HepG2 (cell line): Measurements from ENCODE around the gene FNDC8. TPM values are rescaled to one million over a fixed set of nuclear protein-coding genes. Genes with fewer than 3 reads are reported as not detected.

Experiments
- CEBPB ChIP-seq: IDR thresholded peaks from 2 replicates; pipeline ENCODE4 v1.6.1; 2011; ENCODE audit warnings: low read depth, low read length, improper control_type of control experiment, borderline replicate concordance
- EED ChIP-seq: sonication (generic); formaldehyde crosslinking; IDR thresholded peaks from 2 replicates; pipeline ENCODE4 v1.5.0; 2020; ENCODE audit warnings: mild to moderate bottlenecking, missing genetic modification reagents
- FOXO1 ChIP-seq: sonication (generic); formaldehyde crosslinking; IDR thresholded peaks from 2 replicates; pipeline ENCODE4 v1.4.0; 2020; ENCODE audit warnings: missing genetic modification reagents
- GABPA ChIP-seq, 2 experiments: IDR thresholded peaks; 2 replicates each; pipeline ENCODE4 v1.6.1; 2011 to 2016; ENCODE audit warnings: low read depth in 2 of 2, low read length in 1 of 2, missing biosample characterization in 1 of 2, missing genetic modification characterization in 1 of 2
- GABPB1 ChIP-seq: IDR thresholded peaks from 2 replicates; pipeline ENCODE4 v1.6.1; 2016; ENCODE audit warnings: mild to moderate bottlenecking, missing genetic modification reagents, moderate library complexity, missing compliant biosample characterization
- HNRNPLL ChIP-seq: fragments of 200-400 bp; formaldehyde crosslinking; IDR thresholded peaks from 2 replicates; pipeline ENCODE4 v1.6.1; 2017; ENCODE audit warnings: mild to moderate bottlenecking, low read depth, low read length; ENCODE audit not compliant: poor library complexity, severe bottlenecking
- MTA1 ChIP-seq: sonication (generic); formaldehyde crosslinking; IDR thresholded peaks from 2 replicates; pipeline ENCODE4 v1.4.0; 2020; ENCODE audit warnings: missing genetic modification reagents, mild to moderate bottlenecking, borderline replicate concordance
- SNRNP70 ChIP-seq: fragments of 200-400 bp; formaldehyde crosslinking; IDR thresholded peaks from 2 replicates; pipeline ENCODE4 v1.6.1; 2017; ENCODE audit warnings: mild to moderate bottlenecking, low read depth, low read length, moderate library complexity
- XRCC5 ChIP-seq: fragments of 200-400 bp; formaldehyde crosslinking; optimal IDR thresholded peaks from 2 replicates; pipeline ENCODE3; 2017; ENCODE audit warnings: mild to moderate bottlenecking, low read length
- ZFX ChIP-seq: sonication (generic); formaldehyde crosslinking; IDR thresholded peaks from 2 replicates; pipeline ENCODE4 v1.4.0; 2020; ENCODE audit warnings: mild to moderate bottlenecking, low read depth, missing genetic modification reagents, moderate library complexity
- ZNF24 ChIP-seq: fragments of 450-650 bp; IDR thresholded peaks from 2 replicates; pipeline ENCODE4 v1.6.1; 2017; ENCODE audit warnings: antibody characterized with exemption, mild to moderate bottlenecking
- ZSCAN31 ChIP-seq: sonication (generic); formaldehyde crosslinking; IDR thresholded peaks from 2 replicates; pipeline ENCODE4 v1.5.0; 2020; ENCODE audit warnings: low read depth, mild to moderate bottlenecking, missing genetic modification reagents
- polyA plus RNA-seq, 8 experiments: library from polyadenylated mRNA; depleted of rRNA in 3 of 8; stranded (reverse) in 7 of 8; unstranded in 1 of 8; fragments of >200 nt; fragmentation: Illumina TruSeq in 4 of 8; extraction: Trizol in 4 of 8; gene quantifications; 2 replicates each; pipeline versions ENCODE4 v1.2.1 to v1.2.3, GENCODE V29; 2011 to 2016; ENCODE audit warnings: low read depth in 4 of 8, missing spikeins in 1 of 8, mixed read lengths in 1 of 8; ENCODE audit not compliant: insufficient read depth in 1 of 8
- total RNA-seq, 5 experiments: library from RNA; depleted of rRNA; stranded (reverse); fragments of >200 nt; fragmentation: Illumina TruSeq; extraction: Trizol; gene quantifications; 2 replicates each; pipeline ENCODE4 v1.2.3, GENCODE V29; 2016; ENCODE audit warnings: low read depth in 1 of 5
- TF ChIP-seq, protein P1 (sequence below): sonication (generic); formaldehyde crosslinking; IDR thresholded peaks from 2 replicates; pipeline ENCODE4 v1.4.0; 2020; ENCODE audit warnings: mild to moderate bottlenecking, missing genetic modification reagents
- TF ChIP-seq, protein P2 (sequence below), 2 experiments: sonication (generic) in 1 of 2; formaldehyde crosslinking in 1 of 2; IDR thresholded peaks; 2 replicates each; pipeline versions ENCODE4 v1.5.1 to v1.6.1; 2011 to 2020; ENCODE audit warnings: borderline replicate concordance in 1 of 2, low read depth in 1 of 2, low read length in 1 of 2, mild to moderate bottlenecking in 1 of 2, missing genetic modification reagents in 1 of 2, moderate library complexity in 1 of 2
- TF ChIP-seq, protein P3 (sequence below): sonication (generic); formaldehyde crosslinking; IDR thresholded peaks from 2 replicates; pipeline ENCODE4 v1.9.0; 2022; ENCODE audit warnings: missing genetic modification reagents, mild to moderate bottlenecking, borderline replicate concordance
- TF ChIP-seq, protein P4 (sequence below): sonication (generic); formaldehyde crosslinking; IDR thresholded peaks from 2 replicates; pipeline ENCODE4 v1.4.0; 2020; ENCODE audit warnings: missing genetic modification reagents, mild to moderate bottlenecking, borderline replicate concordance

Gene FNDC8
- total and polyA plus RNA-seq, 2 of the 13 experiments (the other 11 are each of a cell fraction or from before 2014, with no cell fraction given): not detected

DNA sequence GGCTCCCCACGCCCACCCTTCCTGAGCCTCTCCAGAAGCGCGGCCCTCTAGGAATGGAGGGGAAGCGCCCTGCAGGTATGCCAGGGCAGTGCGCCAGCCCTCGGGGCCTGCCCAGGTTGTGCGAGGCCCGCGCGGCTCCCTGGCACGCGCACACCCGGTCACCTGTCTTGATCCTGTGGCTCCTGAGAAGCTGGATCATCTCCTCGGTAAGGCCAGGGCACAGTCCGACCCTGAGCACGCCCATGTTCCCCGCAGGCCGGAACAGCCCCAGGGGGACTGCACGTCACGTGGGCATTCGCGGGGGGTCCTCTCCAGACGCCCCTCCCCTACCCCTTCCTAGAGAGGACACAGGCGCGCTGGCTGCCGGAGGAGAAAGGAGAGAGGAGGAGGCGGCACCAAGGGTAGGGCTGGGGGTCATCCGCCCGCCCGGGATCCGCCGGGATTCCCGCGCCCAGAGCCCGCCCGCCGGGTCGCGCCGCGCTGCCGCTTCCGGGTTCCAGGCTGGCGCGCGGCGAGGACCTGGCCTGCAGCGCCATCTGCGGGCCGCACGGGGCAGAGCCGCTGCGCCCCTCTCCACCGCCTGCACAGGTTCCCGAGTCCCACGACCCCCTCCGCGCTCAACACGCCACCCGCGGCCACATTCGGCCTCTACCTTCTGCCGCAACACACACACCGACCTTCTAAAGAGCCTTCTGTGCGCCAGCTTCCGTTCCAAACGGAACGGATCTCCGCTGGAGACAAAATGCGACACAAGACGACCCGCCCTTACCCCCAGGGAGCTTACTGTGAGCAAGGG lies 1.8 kb upstream of the FNDC8 start, which contains the start of gene RAD51D (continued):
- TF ChIP-seq, protein P1, sequence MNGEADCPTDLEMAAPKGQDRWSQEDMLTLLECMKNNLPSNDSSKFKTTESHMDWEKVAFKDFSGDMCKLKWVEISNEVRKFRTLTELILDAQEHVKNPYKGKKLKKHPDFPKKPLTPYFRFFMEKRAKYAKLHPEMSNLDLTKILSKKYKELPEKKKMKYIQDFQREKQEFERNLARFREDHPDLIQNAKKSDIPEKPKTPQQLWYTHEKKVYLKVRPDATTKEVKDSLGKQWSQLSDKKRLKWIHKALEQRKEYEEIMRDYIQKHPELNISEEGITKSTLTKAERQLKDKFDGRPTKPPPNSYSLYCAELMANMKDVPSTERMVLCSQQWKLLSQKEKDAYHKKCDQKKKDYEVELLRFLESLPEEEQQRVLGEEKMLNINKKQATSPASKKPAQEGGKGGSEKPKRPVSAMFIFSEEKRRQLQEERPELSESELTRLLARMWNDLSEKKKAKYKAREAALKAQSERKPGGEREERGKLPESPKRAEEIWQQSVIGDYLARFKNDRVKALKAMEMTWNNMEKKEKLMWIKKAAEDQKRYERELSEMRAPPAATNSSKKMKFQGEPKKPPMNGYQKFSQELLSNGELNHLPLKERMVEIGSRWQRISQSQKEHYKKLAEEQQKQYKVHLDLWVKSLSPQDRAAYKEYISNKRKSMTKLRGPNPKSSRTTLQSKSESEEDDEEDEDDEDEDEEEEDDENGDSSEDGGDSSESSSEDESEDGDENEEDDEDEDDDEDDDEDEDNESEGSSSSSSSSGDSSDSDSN: peak; percentile 62
- TF ChIP-seq, protein P2, sequence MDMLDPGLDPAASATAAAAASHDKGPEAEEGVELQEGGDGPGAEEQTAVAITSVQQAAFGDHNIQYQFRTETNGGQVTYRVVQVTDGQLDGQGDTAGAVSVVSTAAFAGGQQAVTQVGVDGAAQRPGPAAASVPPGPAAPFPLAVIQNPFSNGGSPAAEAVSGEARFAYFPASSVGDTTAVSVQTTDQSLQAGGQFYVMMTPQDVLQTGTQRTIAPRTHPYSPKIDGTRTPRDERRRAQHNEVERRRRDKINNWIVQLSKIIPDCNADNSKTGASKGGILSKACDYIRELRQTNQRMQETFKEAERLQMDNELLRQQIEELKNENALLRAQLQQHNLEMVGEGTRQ (IDR thresholded peaks at IDR 0.05; ENCODE audit: low read depth, low read length): peak; percentile 43; the same call in 1 of the 2 replicates
- TF ChIP-seq, protein P2 (CRISPR knock-in tag; IDR thresholded peaks at IDR 0.05; ENCODE audit: borderline replicate concordance): peak; percentile 79; the same call in 1 of the 2 replicates
- TF ChIP-seq MTA1 (CRISPR knock-in tag) (peak; percentile 55; the same call in 1 of the 2 replicates), FOXO1 (CRISPR knock-in tag) (peak; percentile 24; the same call in 1 of the 2 replicates), ZFX (CRISPR knock-in tag) (peak; percentile 92), GABPA (IDR thresholded peaks at IDR 0.05; ENCODE audit: low read depth, low read length) (peak; percentile 39; the same call in 1 of the 2 replicates), GABPA (CRISPR knock-in tag; IDR thresholded peaks at IDR 0.05; ENCODE audit: low read depth) (peak; percentile 47; the same call in 1 of the 2 replicates), XRCC5 (peak; percentile 91), GABPB1 (peak; percentile 80), ZSCAN31 (CRISPR knock-in tag) (peak; percentile 81), ZNF24 (0 out of 2 replicates have a peak, but pooled peaks have one; percentile 42), SNRNP70 (no peak), HNRNPLL (peak; percentile 67), CEBPB (no peak), EED (CRISPR knock-in tag) (peak; percentile 73)
- TF ChIP-seq, protein P3, sequence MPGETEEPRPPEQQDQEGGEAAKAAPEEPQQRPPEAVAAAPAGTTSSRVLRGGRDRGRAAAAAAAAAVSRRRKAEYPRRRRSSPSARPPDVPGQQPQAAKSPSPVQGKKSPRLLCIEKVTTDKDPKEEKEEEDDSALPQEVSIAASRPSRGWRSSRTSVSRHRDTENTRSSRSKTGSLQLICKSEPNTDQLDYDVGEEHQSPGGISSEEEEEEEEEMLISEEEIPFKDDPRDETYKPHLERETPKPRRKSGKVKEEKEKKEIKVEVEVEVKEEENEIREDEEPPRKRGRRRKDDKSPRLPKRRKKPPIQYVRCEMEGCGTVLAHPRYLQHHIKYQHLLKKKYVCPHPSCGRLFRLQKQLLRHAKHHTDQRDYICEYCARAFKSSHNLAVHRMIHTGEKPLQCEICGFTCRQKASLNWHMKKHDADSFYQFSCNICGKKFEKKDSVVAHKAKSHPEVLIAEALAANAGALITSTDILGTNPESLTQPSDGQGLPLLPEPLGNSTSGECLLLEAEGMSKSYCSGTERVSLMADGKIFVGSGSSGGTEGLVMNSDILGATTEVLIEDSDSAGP (CRISPR knock-in tag): peak; percentile 78; the same call in 1 of the 2 replicates
- TF ChIP-seq, protein P4, sequence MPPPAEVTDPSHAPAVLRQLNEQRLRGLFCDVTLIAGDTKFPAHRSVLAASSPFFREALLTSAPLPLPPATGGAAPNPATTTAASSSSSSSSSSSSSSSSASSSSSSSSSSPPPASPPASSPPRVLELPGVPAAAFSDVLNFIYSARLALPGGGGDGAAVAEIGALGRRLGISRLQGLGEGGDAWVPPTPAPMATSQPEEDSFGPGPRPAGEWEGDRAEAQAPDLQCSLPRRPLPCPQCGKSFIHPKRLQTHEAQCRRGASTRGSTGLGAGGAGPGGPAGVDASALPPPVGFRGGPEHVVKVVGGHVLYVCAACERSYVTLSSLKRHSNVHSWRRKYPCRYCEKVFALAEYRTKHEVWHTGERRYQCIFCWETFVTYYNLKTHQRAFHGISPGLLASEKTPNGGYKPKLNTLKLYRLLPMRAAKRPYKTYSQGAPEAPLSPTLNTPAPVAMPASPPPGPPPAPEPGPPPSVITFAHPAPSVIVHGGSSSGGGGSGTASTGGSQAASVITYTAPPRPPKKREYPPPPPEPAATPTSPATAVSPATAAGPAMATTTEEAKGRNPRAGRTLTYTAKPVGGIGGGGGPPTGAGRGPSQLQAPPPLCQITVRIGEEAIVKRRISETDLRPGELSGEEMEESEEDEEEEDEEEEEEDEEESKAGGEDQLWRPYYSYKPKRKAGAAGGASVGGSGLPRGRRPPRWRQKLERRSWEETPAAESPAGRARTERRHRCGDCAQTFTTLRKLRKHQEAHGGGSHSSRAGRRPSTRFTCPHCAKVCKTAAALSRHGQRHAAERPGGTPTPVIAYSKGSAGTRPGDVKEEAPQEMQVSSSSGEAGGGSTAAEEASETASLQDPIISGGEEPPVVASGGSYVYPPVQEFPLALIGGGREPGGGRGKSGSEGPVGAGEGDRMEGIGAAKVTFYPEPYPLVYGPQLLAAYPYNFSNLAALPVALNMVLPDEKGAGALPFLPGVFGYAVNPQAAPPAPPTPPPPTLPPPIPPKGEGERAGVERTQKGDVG (CRISPR knock-in tag): peak; percentile 21; the same call in 1 of the 2 replicates
